Measurements from ENCODE around the gene CCDC201. TPM values are rescaled to one million over a fixed set of nuclear protein-coding genes. Genes with fewer than 3 reads are reported as not detected.
A peak's percentile ranks its signal among the peaks of the same experiment; 100 is the strongest.

CCDC201 gene
- polyA plus RNA-seq, 1 donor, result not detected

- H3K9me3 ChIP-seq (ENCODE audit: control insufficient read depth, low read depth, low read length), result peaks cover 4% of the 10 kb centered on the region
- WGBS (ENCODE audit: insufficient coverage, low lambda C conversion rate), result no CpG with 5 or more reads among the region's 73 CpGs
- H3K4me1 ChIP-seq (ENCODE audit: control insufficient read depth, insufficient read depth, low read length), result no peaks in the 10 kb centered on the region
- no peak within 1 kb of the TSS for H3K27ac ChIP-seq (ENCODE audit: low read length)
- H3K36me3 ChIP-seq (ENCODE audit: control insufficient read depth, insufficient read depth, low read length), result no peaks in the 10 kb centered on the region
- H3K4me3 ChIP-seq (ENCODE audit: low read length), result peak within 1 kb of the TSS; percentile 13
- peak in 1 of 2 donors; percentile 32 for DNase-seq
- H3K27me3 ChIP-seq (ENCODE audit: control insufficient read depth, insufficient read depth, low read length), result peaks cover 52% of the 10 kb centered on the region
Measured at GRCh38 chr7:45888185-45888992, 15.5 kb upstream of the CCDC201 start, which contains the start of gene IGFBP1. IGFBP1 (plus strand) TSS chr7:45888488; CDS start chr7:45888653, 165 bp downstream.

- DNase-seq, result no peak
- WGBS (ENCODE audit: insufficient coverage, low lambda C conversion rate), result no CpG with 5 or more reads among the region's 5 CpGs
- Histone ChIP-seq H3K9me3 (ENCODE audit: control insufficient read depth, low read depth, low read length) (peaks cover 4% of the 10 kb centered on the region), H3K4me3 (ENCODE audit: low read length) (no peak overlapping the region), H3K4me1 (ENCODE audit: control insufficient read depth, insufficient read depth, low read length) (no peaks in the 10 kb centered on the region), H3K27ac (ENCODE audit: low read length) (no peak overlapping the region), H3K36me3 (ENCODE audit: control insufficient read depth, insufficient read depth, low read length) (no peaks in the 10 kb centered on the region), H3K27me3 (ENCODE audit: control insufficient read depth, insufficient read depth, low read length) (peaks cover 57% of the 10 kb centered on the region)
Measured at GRCh38 chr7:45886931-45887667, 14.2 kb upstream of the CCDC201 start.

- Histone ChIP-seq H3K4me1 (ENCODE audit: control insufficient read depth, insufficient read depth, low read length) (no peaks in the 10 kb centered on the region), H3K36me3 (ENCODE audit: control insufficient read depth, insufficient read depth, low read length) (no peaks in the 10 kb centered on the region), H3K27ac (ENCODE audit: low read length) (no peak overlapping the region), H3K27me3 (ENCODE audit: control insufficient read depth, insufficient read depth, low read length) (peaks cover 54% of the 10 kb centered on the region), H3K9me3 (ENCODE audit: control insufficient read depth, low read depth, low read length) (peaks cover 4% of the 10 kb centered on the region), H3K4me3 (ENCODE audit: low read length) (no peak overlapping the region)
- no peak for DNase-seq
- no CpG with 5 or more reads among the region's 7 CpGs for WGBS (ENCODE audit: insufficient coverage, low lambda C conversion rate)
Measured at GRCh38 chr7:45885264-45885882, 12.5 kb upstream of the CCDC201 start.

GRCh38 chr7:45884136-45884535, 11.3 kb upstream of the CCDC201 start:
- H3K4me1 ChIP-seq (ENCODE audit: control insufficient read depth, insufficient read depth, low read length), result no peaks in the 10 kb centered on the region
- H3K9me3 ChIP-seq (ENCODE audit: control insufficient read depth, low read depth, low read length), result peaks cover 4% of the 10 kb centered on the region
- no peak overlapping the region for H3K27ac ChIP-seq (ENCODE audit: low read length)
- H3K27me3 ChIP-seq (ENCODE audit: control insufficient read depth, insufficient read depth, low read length), result peaks cover 42% of the 10 kb centered on the region
- H3K36me3 ChIP-seq (ENCODE audit: control insufficient read depth, insufficient read depth, low read length), result no peaks in the 10 kb centered on the region
- H3K4me3 ChIP-seq (ENCODE audit: low read length), result no peak overlapping the region
- WGBS (ENCODE audit: insufficient coverage, low lambda C conversion rate), result no CpG with 5 or more reads among the region's 4 CpGs
- no peak for DNase-seq

GRCh38 chr7:45882465-45882810, 9.6 kb upstream of the CCDC201 start:
- peaks cover 3% of the 10 kb centered on the region for H3K9me3 ChIP-seq (ENCODE audit: control insufficient read depth, low read depth, low read length)
- H3K27ac ChIP-seq (ENCODE audit: low read length), result no peak overlapping the region
- H3K36me3 ChIP-seq (ENCODE audit: control insufficient read depth, insufficient read depth, low read length), result no peaks in the 10 kb centered on the region
- no peak for DNase-seq
- 60% methylated on average over 1 of the region's 5 CpGs for WGBS (ENCODE audit: insufficient coverage, low lambda C conversion rate)
- no peak overlapping the region for H3K4me3 ChIP-seq (ENCODE audit: low read length)
- no peaks in the 10 kb centered on the region for H3K4me1 ChIP-seq (ENCODE audit: control insufficient read depth, insufficient read depth, low read length)
- H3K27me3 ChIP-seq (ENCODE audit: control insufficient read depth, insufficient read depth, low read length), result peaks cover 26% of the 10 kb centered on the region

- Histone ChIP-seq H3K4me3 (ENCODE audit: low read length) (no peak overlapping the region), H3K9me3 (ENCODE audit: control insufficient read depth, low read depth, low read length) (peaks cover 3% of the 10 kb centered on the region), H3K27me3 (ENCODE audit: control insufficient read depth, insufficient read depth, low read length) (peaks cover 21% of the 10 kb centered on the region), H3K36me3 (ENCODE audit: control insufficient read depth, insufficient read depth, low read length) (no peaks in the 10 kb centered on the region), H3K4me1 (ENCODE audit: control insufficient read depth, insufficient read depth, low read length) (no peaks in the 10 kb centered on the region), H3K27ac (ENCODE audit: low read length) (no peak overlapping the region)
- no peak for DNase-seq
- WGBS (ENCODE audit: insufficient coverage, low lambda C conversion rate), result 67% methylated on average over 1 of the region's 12 CpGs
Measured at GRCh38 chr7:45881759-45882464, 9.0 kb upstream of the CCDC201 start.

GRCh38 chr7:45881280-45881758, 8.4 kb upstream of the CCDC201 start:
- no peak overlapping the region for H3K27ac ChIP-seq (ENCODE audit: low read length)
- no peaks in the 10 kb centered on the region for H3K4me1 ChIP-seq (ENCODE audit: control insufficient read depth, insufficient read depth, low read length)
- no peaks in the 10 kb centered on the region for H3K36me3 ChIP-seq (ENCODE audit: control insufficient read depth, insufficient read depth, low read length)
- peaks cover 3% of the 10 kb centered on the region for H3K9me3 ChIP-seq (ENCODE audit: control insufficient read depth, low read depth, low read length)
- H3K27me3 ChIP-seq (ENCODE audit: control insufficient read depth, insufficient read depth, low read length), result peaks cover 21% of the 10 kb centered on the region
- DNase-seq, result no peak
- H3K4me3 ChIP-seq (ENCODE audit: low read length), result no peak overlapping the region
- no CpG with 5 or more reads among the region's 9 CpGs for WGBS (ENCODE audit: insufficient coverage, low lambda C conversion rate)

- Histone ChIP-seq H3K27ac (ENCODE audit: low read length) (no peak overlapping the region), H3K9me3 (ENCODE audit: control insufficient read depth, low read depth, low read length) (peaks cover 3% of the 10 kb centered on the region), H3K4me1 (ENCODE audit: control insufficient read depth, insufficient read depth, low read length) (no peaks in the 10 kb centered on the region), H3K36me3 (ENCODE audit: control insufficient read depth, insufficient read depth, low read length) (no peaks in the 10 kb centered on the region), H3K27me3 (ENCODE audit: control insufficient read depth, insufficient read depth, low read length) (peaks cover 21% of the 10 kb centered on the region), H3K4me3 (ENCODE audit: low read length) (no peak overlapping the region)
- WGBS (ENCODE audit: insufficient coverage, low lambda C conversion rate), result no CpG with 5 or more reads among the region's 7 CpGs
- no peak for DNase-seq
Measured at GRCh38 chr7:45880433-45880860, 7.6 kb upstream of the CCDC201 start.

- H3K4me1 ChIP-seq (ENCODE audit: control insufficient read depth, insufficient read depth, low read length), result no peaks in the 10 kb centered on the region
- no peak overlapping the region for H3K27ac ChIP-seq (ENCODE audit: low read length)
- DNase-seq, result no peak
- WGBS (ENCODE audit: insufficient coverage, low lambda C conversion rate), result 100% methylated on average over 1 of the region's 3 CpGs
- H3K27me3 ChIP-seq (ENCODE audit: control insufficient read depth, insufficient read depth, low read length), result peaks cover 9% of the 10 kb centered on the region
- no peaks in the 10 kb centered on the region for H3K36me3 ChIP-seq (ENCODE audit: control insufficient read depth, insufficient read depth, low read length)
- H3K9me3 ChIP-seq (ENCODE audit: control insufficient read depth, low read depth, low read length), result peaks cover 3% of the 10 kb centered on the region
- no peak overlapping the region for H3K4me3 ChIP-seq (ENCODE audit: low read length)
Measured at GRCh38 chr7:45878457-45879144, 5.7 kb upstream of the CCDC201 start.

Measured in large intestine (tissue), 3 donors.